ENCODE results near the gene CDON. TPM values are rescaled to one million over a fixed set of nuclear protein-coding genes. Genes with fewer than 3 reads are reported as not detected.

Gene CDON
- total RNA-seq, 2 experiments from 2014 or later = 3.6 to 4.1 TPM

DNA sequence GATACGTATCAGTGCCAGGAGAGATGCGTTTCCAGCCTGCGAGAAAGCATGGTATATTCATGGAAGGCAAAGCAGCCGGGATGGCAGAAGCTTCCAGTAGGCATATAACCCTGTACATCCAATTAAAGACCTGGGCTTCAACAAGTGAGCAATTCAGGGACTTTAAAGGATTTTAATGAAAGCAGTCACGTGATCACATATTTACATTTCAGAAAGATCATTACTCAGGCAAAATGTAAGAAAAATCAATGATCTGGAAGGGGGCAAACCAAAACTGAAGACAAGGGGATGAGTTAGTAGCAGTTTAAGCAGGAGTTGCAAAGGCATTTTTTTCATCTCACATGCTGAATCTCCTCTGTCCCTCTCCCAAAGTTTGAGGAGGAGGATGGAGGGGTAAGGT lies 7.8 kb downstream of the CDON start:
- ATAC-seq (no peak), DNase-seq (no peak)
- H3K27ac Mint-ChIP-seq = no peak overlapping the region
- no peak overlapping the region for H3K4me3 Mint-ChIP-seq
- peaks cover 36% of the 10 kb centered on the region for H3K27me3 Mint-ChIP-seq (ENCODE audit: low read depth)
- no peaks in the 10 kb centered on the region for H3K4me1 Mint-ChIP-seq (ENCODE audit: low read depth)
- H3K9me3 Mint-ChIP-seq (ENCODE audit: insufficient read depth) = no peaks in the 10 kb centered on the region
- ChIA-PET POLR2A (interaction anchor here (0.5 kb wide), 1 partner anchor 24 kb away, joined by 3 read pairs; no protein-coding TSS in a partner anchor), CTCF (no interaction called here)
- no peaks in the 10 kb centered on the region for H3K36me3 Mint-ChIP-seq (ENCODE audit: low read depth)

DNA sequence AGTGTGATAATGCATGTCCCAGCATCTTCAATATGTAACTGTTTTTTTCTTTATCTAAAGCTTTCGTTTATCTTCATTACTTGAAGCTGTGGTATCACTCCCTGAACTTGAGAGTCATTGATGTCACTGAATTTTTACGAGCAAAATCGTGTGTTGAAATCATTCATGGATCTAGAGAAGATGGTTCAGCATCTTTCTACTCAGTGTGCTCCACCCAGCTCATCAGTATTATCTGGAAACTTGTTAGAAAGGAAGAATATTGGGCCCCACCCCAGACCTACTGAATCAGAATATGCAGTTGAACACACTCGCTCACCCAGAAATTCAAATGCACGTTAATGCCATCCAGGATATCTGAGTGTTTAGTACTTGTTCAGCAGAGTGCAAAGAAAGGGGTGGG lies 8.3 kb downstream of the CDON start:
- H3K4me1 Mint-ChIP-seq (ENCODE audit: low read depth) = no peaks in the 10 kb centered on the region
- no peak overlapping the region for H3K27ac Mint-ChIP-seq
- no peaks in the 10 kb centered on the region for H3K36me3 Mint-ChIP-seq (ENCODE audit: low read depth)
- DNase-seq = no peak
- no peak for ATAC-seq
- ChIA-PET CTCF (no interaction called here), POLR2A (interaction anchor here (0.5 kb wide), 1 partner anchor 25 kb away, joined by 3 read pairs; no protein-coding TSS in a partner anchor)
- H3K27me3 Mint-ChIP-seq (ENCODE audit: low read depth) = peaks cover 33% of the 10 kb centered on the region
- H3K9me3 Mint-ChIP-seq (ENCODE audit: insufficient read depth) = no peaks in the 10 kb centered on the region
- no peak overlapping the region for H3K4me3 Mint-ChIP-seq

DNA sequence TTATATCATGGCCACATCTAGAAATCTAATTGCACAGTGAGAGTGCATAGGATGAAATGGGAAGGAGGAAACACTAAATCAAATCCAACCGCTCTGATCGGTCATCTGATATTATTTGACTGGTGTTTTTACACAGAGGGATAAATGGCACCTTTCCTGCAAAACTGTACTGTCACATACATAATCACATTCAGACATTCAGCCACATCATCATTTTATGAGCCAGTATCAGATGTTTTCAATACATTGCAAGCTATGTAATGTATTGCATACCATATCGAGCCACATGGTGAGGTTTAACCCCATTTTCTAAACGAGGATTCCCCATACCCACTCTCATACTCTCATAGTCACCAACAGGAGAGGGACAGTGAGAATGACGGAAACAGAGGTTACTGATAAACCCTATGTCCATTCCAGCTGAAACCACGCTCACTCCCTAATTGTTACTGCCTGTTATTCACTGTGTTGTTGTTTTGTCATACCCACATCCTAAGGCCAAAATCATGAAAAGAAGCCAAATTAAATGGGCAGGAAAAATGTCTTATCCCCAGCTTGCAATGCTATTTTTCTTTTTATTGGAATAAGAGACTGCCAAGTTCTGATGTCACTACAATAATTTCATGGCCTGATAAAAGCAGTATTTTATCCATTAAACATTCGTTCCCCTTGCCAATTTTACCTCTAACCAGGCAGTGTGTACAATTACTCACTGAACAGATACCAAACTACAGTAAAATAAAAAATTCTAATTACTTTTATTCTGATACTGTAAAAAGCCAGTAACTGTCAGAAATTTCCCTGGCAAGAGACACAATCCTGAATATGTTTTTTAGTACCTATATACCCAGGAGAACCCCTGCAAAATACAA lies 9.0 kb downstream of the CDON start:
- peaks cover 28% of the 10 kb centered on the region for H3K27me3 Mint-ChIP-seq (ENCODE audit: low read depth)
- H3K4me1 Mint-ChIP-seq (ENCODE audit: low read depth) = no peaks in the 10 kb centered on the region
- H3K27ac Mint-ChIP-seq = no peak overlapping the region
- CTCF ChIA-PET = no interaction called here
- ATAC-seq = no peak
- no peaks in the 10 kb centered on the region for H3K9me3 Mint-ChIP-seq (ENCODE audit: insufficient read depth)
- H3K36me3 Mint-ChIP-seq (ENCODE audit: low read depth) = no peaks in the 10 kb centered on the region
- DNase-seq = no peak
- no peak overlapping the region for H3K4me3 Mint-ChIP-seq
- POLR2A ChIA-PET = interaction anchor here (0.6 kb wide), 1 partner anchor 157 kb away, joined by 3 read pairs; no protein-coding TSS in a partner anchor

DNA sequence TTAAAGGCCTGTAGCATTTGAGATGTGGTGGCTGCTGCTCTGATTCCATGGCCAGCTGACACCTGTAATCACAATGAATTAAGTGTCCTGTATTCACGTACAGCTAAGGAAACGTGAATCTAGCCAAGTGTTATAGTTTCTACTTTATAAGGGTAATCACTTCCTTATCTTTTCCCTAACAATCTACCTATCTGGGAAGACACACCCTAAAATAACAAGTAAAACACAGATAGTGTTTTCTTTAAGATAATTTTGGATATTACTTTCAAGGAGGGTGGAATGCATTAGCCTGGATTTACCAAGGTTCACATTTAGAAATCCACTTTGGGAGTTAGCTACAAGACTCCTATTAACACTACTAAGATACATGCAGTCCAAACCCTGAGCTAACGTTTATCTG lies 11.5 kb downstream of the CDON start:
- ChIA-PET POLR2A (no interaction called here), CTCF (no interaction called here)
- H3K27me3 Mint-ChIP-seq (ENCODE audit: low read depth) = peaks cover 17% of the 10 kb centered on the region
- H3K36me3 Mint-ChIP-seq (ENCODE audit: low read depth) = no peaks in the 10 kb centered on the region
- H3K9me3 Mint-ChIP-seq (ENCODE audit: insufficient read depth) = no peaks in the 10 kb centered on the region
- no peaks in the 10 kb centered on the region for H3K4me1 Mint-ChIP-seq (ENCODE audit: low read depth)
- H3K27ac Mint-ChIP-seq = no peak overlapping the region
- no peak for DNase-seq
- no peak overlapping the region for H3K4me3 Mint-ChIP-seq
- no peak for ATAC-seq

DNA sequence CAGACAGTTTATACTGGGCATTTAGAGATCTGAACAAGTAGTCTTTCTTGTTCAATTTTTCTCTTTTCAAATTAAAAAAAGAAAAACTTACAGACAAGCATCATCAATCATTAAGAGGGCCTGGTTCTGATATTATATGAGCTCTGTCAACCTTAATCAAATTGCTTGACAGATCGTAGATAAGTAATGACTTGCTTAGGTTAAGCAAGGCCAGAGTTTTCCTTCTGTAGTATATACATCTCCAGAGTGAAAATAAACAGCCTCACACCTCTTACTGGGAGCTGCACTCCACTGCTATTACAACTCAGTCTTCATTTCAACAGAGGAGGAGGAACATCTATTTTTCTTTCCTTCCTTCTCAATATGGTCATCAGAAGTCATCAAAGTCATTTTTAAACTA lies 13.5 kb downstream of the CDON start:
- CTCF ChIA-PET = no interaction called here
- Mint-ChIP-seq H3K4me3 (no peak overlapping the region), H3K27ac (no peak overlapping the region), H3K27me3 (ENCODE audit: low read depth) (peaks cover 7% of the 10 kb centered on the region), H3K9me3 (ENCODE audit: insufficient read depth) (no peaks in the 10 kb centered on the region), H3K4me1 (ENCODE audit: low read depth) (no peaks in the 10 kb centered on the region), H3K36me3 (ENCODE audit: low read depth) (no peaks in the 10 kb centered on the region)
- no peak for ATAC-seq
- POLR2A ChIA-PET = no interaction called here
- DNase-seq = no peak

DNA sequence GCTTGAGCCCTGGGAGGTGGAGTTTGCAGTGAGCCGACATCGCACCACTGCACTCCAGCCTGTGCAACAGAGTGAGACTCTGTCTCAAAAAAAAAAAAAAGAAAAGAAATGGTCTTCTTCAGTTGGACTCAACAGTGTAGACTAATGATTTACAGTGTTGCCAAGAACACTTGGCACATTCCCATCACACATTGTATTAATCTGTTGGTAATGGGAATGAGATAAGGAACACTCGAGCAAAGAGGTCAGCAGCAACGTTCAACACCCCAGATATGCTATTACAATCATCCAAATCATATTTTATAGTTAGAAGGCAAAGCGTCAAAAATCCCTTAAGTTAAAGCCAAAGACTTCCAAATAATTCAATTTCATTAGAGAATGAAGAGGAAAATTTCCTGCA lies 14.5 kb downstream of the CDON start:
- Mint-ChIP-seq H3K36me3 (ENCODE audit: low read depth) (no peaks in the 10 kb centered on the region), H3K9me3 (ENCODE audit: insufficient read depth) (no peaks in the 10 kb centered on the region), H3K4me1 (ENCODE audit: low read depth) (no peaks in the 10 kb centered on the region), H3K27me3 (ENCODE audit: low read depth) (peaks cover 2% of the 10 kb centered on the region), H3K4me3 (no peak overlapping the region), H3K27ac (no peak overlapping the region)
- ChIA-PET CTCF (no interaction called here), POLR2A (interaction anchor here (0.7 kb wide), 1 partner anchor 224 kb away, joined by 3 read pairs; no protein-coding TSS in a partner anchor)
- no peak for ATAC-seq
- DNase-seq = no peak

DNA sequence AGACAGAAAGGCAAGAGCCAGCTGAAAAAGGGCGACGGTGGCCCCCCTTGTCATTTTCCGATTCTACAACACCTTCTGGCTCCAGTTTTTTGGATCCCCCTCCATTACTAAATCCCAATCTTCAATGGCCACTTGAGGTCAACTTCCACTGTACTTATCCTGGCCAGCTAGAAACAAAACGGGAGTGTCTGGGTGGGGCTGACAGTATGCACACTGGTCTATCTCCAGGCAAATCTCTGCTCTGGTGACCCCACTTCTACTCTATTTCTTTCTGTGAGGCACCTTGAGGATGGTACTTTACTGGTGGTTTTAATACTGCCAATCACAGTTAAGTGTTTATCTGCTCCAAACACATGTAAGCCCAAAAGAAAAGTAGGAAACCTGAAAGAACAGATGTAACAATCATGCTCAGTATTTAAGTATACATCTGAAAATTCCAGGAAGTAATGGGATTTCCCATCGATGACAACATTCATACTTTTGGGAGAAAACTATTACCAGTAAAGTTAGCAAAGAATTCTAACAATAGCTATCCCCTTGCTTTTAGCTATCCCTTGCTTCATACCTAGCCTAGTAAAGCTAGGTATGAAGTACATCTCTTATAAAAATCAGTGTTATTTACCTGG lies 16.0 kb downstream of the CDON start:
- no peak overlapping the region for H3K4me3 Mint-ChIP-seq
- no peaks in the 10 kb centered on the region for H3K36me3 Mint-ChIP-seq (ENCODE audit: low read depth)
- peaks cover 2% of the 10 kb centered on the region for H3K27me3 Mint-ChIP-seq (ENCODE audit: low read depth)
- H3K9me3 Mint-ChIP-seq (ENCODE audit: insufficient read depth) = no peaks in the 10 kb centered on the region
- no peak overlapping the region for H3K27ac Mint-ChIP-seq
- POLR2A ChIA-PET = no interaction called here
- DNase-seq = no peak
- no peaks in the 10 kb centered on the region for H3K4me1 Mint-ChIP-seq (ENCODE audit: low read depth)
- CTCF ChIA-PET = interaction anchor here (0.8 kb wide), 1 partner anchor 16 kb away, joined by 3 read pairs; the partner anchor contains the start of gene CDON
- ATAC-seq = no peak

DNA sequence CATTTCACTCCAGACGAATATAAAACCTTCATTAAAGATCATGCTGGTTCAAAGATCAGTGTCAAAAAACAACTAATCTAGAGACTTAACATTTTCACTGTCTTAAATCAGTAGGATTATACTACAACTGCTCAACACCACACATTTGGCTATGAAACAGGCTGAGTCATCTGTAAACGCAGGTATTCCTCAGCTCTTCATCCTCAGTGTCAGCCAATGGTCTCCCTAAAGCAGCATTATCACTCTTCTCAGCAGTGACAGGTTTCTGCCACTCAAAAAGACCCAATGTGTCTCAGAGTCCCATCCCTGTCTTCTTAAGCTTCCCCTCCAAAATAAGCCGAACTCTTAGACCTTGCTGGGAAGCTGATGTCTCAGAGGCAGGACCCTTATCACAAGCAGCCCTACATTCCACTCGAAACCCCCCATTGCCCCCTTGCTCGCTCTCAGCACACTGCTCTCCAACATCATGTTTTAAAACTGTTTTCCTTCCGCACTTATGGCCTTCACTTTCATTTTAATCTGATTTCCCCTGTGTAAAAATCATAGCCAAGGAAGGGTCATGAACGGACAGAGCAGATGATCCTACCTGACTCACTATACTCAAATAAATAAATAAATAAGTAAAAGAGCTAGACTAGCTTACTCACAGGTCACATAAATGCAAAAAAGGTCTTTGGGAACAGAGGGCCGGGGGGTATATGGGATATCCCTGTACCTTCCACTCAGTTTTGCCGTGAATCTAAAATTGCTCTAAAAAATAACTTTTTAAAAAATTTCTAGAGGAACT lies 23.0 kb downstream of the CDON start:
- H3K9me3 Mint-ChIP-seq (ENCODE audit: insufficient read depth) = no peaks in the 10 kb centered on the region
- DNase-seq = no peak
- H3K27me3 Mint-ChIP-seq (ENCODE audit: low read depth) = peaks cover 3% of the 10 kb centered on the region
- CTCF ChIA-PET = interaction anchor here (0.7 to 1.0 kb wide), 2 partner anchors 124 to 441 kb away, joined by 3 to 4 read pairs; no protein-coding TSS in a partner anchor
- H3K27ac Mint-ChIP-seq = no peak overlapping the region
- no peaks in the 10 kb centered on the region for H3K4me1 Mint-ChIP-seq (ENCODE audit: low read depth)
- no peaks in the 10 kb centered on the region for H3K36me3 Mint-ChIP-seq (ENCODE audit: low read depth)
- ATAC-seq = no peak
- H3K4me3 Mint-ChIP-seq = no peak overlapping the region
- POLR2A ChIA-PET = interaction anchor here (0.6 kb wide), 1 partner anchor 633 kb away, joined by 3 read pairs; no protein-coding TSS in a partner anchor

DNA sequence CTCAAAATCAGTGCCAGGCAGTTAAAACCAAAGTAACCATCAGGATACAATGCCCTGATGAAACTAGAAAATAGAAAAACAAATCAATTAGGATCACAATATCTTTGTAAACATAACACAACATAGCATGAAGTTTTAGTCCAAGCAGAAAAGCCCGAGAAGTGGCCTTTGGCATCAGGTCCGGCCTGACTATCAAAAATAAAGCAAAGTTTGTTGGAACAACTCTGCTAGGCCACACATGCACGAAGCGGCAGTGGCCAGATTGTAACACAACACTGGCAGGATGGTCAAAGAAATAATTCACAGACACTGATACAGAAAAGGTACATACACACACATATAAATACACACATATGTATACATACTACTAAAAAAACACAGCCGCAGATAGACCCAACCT lies 26.9 kb downstream of the CDON start:
- DNase-seq (no peak), ATAC-seq (no peak)
- Mint-ChIP-seq H3K27me3 (ENCODE audit: low read depth) (peaks cover 18% of the 10 kb centered on the region), H3K4me1 (ENCODE audit: low read depth) (no peaks in the 10 kb centered on the region), H3K36me3 (ENCODE audit: low read depth) (no peaks in the 10 kb centered on the region), H3K4me3 (no peak overlapping the region), H3K9me3 (ENCODE audit: insufficient read depth) (no peaks in the 10 kb centered on the region), H3K27ac (no peak overlapping the region)
- ChIA-PET CTCF (no interaction called here), POLR2A (no interaction called here)

DNA sequence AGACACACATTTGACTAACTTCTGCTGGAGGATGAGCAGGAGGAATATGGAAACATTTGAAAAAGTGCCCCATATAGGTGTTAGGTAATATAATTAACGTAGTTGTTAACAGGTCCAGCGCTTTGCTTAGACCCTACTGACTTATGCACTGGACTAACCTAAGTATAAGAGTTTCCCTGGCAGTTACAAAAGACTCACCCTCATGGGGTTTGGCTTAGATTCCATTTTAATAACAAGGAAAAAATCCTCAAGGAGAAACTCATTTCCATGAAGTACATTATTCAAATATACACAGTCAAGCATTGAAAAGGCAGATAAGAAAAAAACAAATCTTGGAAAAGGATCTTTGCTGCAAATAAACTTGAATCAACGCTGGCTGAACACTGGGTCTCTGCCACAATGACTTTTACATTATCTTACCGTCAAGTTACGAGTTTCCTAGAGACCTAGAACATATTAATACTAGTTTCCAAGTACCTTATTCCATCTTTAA lies 27.7 kb downstream of the CDON start:
- no peak for DNase-seq
- no peaks in the 10 kb centered on the region for H3K4me1 Mint-ChIP-seq (ENCODE audit: low read depth)
- ChIA-PET POLR2A (no interaction called here), CTCF (no interaction called here)
- ATAC-seq = no peak
- H3K4me3 Mint-ChIP-seq = no peak overlapping the region
- no peak overlapping the region for H3K27ac Mint-ChIP-seq
- peaks cover 18% of the 10 kb centered on the region for H3K27me3 Mint-ChIP-seq (ENCODE audit: low read depth)
- no peaks in the 10 kb centered on the region for H3K9me3 Mint-ChIP-seq (ENCODE audit: insufficient read depth)
- H3K36me3 Mint-ChIP-seq (ENCODE audit: low read depth) = no peaks in the 10 kb centered on the region

DNA sequence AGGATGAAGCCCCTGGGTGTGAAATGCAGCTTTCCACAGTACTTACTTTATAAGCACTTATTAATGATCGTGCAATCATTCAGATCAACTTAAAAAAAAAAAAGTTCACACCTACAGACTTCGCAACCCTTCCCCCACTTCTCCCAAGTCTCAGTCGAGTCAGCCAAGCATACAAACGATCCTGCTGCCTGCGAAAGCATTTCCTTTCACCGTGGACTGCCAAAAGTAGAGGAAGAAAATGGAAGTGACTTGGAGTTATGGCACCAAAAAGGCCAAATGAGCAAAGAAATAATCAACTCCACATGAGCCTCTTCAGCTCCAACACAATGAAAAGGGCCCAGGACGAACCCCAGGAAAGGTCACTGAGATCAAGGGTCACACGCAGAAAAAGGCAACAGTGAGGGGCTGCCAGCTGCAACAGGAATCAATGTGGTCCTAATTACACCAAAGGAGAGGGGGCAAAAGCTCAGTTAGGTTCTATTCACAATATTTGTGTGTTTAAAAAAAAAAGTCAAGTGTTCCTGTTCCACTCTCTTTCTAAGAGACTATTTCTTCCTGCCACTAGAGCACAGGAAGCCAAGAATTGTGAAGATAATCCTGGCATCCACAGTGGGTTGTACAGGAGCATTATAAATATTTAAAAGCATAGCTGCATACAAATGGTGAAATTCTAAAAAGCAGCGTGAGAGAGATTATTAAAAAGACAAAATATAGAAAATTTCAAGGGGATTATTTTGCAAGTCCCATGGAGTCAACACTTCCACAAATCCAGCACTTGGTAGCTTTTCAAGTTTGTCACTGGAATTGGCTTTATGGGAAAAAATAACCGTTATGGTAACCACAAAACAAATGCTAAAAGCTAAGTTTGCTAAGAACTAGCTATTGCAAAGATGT lies 28.4 kb downstream of the CDON start:
- ATAC-seq = no peak
- Mint-ChIP-seq H3K4me1 (ENCODE audit: low read depth) (no peaks in the 10 kb centered on the region), H3K9me3 (ENCODE audit: insufficient read depth) (no peaks in the 10 kb centered on the region), H3K27me3 (ENCODE audit: low read depth) (peaks cover 20% of the 10 kb centered on the region), H3K36me3 (ENCODE audit: low read depth) (no peaks in the 10 kb centered on the region), H3K27ac (no peak overlapping the region), H3K4me3 (no peak overlapping the region)
- no peak for DNase-seq
- ChIA-PET POLR2A (no interaction called here), CTCF (no interaction called here)

All from activated CD8-positive, alpha-beta T cell treated with anti-CD3 and anti-CD28 coated beads, Interleukin-2, amount 10 ng/mL, durations not matched to agents 7 days and 5 days (primary cell).